SW480 (cell line): ENCODE data around the gene TSPYL6.
A peak's percentile ranks its signal among the peaks of the same experiment; 100 is the strongest.
"Not testable (repeated sequence)": the region's sequence is repeated elsewhere in the genome, so short reads cannot be mapped to it uniquely, and the experiment has no call there.

Experiments used
- DNase-seq: peaks from one replicate; pipeline ENCODE4 v3.0.0-alpha.2; 2016; ENCODE audit warnings: low spot score

The TSPYL6 gene

GRCh38 chr2:54256091-54256694 lies at the start of gene TSPYL6:
Gene TSPYL6, minus strand, starts transcription at chr2:54256229. Its CDS starts 78 bp downstream, at chr2:54256151.
- no peak for DNase-seq

GRCh38 chr2:54303631-54304030 lies 47.6 kb upstream of the TSPYL6 start:
- no peak for DNase-seq

DNA sequence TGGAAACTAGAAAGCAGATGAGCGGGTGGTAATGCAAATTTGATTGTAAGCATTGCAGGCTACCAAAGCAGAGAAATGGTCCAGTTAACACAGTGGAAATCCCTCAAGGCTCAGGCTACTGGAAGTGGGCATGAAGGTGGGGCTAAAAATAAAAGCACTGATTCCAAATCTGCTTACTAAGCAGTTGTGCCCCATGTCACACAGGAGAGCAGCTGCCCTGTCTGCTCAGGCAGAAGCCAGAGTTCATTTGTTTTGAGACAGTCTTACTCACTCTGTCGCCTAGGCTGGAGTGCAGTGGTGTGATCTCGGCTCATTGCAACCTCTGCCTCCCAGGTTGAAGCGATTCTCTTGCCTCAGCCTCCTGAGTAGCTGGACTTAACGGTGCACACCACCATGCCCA lies 42.5 kb upstream of the TSPYL6 start:
- DNase-seq: no peak

DNA sequence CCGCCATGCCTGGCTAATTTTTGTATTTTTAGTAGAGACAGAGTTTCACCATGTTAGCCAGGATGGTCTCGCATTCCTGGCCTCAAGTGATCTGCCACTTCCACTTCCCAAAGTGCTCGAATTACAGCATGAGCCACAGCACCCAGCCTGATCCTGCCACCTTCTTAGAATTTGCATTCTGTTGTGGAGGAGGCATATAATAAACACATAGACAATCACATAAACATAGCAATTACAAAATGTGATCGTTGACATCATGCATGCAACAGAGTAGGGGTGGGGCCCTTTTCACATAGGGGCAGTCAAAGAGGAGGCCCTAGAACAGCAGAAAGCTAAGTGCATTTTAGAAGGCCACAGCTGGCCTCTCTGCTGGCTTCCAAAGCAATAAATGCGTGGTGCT lies 39.9 kb upstream of the TSPYL6 start:
- DNase-seq: no peak

DNA sequence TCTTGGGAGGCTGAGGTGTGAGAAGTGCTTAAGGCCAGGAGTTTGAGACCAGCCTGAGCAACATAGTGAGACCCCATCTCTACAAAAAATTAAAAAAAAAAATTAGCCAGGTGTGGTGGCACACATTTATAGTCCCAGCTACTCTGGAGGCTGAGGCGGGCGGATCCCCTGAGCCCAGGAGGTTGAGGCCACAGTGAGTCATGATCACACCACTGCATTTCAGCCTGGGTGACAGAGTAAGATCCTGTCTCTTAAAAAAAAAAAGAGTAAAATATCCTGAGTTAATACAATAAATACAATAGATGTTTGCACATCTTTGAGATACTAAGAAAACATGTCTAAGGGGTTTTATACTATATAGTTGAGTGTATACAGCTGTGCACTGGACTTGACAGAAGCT lies 38.6 kb upstream of the TSPYL6 start:
- DNase-seq: not testable (repeated sequence)

- no peak for DNase-seq
Observed at GRCh38 chr2:54290356-54291025, 34.5 kb upstream of the TSPYL6 start.

- DNase-seq: no peak
Observed at GRCh38 chr2:54289917-54290316, 33.9 kb upstream of the TSPYL6 start.

- DNase-seq: no peak
Observed at GRCh38 chr2:54287532-54287931, 31.5 kb upstream of the TSPYL6 start.

DNA sequence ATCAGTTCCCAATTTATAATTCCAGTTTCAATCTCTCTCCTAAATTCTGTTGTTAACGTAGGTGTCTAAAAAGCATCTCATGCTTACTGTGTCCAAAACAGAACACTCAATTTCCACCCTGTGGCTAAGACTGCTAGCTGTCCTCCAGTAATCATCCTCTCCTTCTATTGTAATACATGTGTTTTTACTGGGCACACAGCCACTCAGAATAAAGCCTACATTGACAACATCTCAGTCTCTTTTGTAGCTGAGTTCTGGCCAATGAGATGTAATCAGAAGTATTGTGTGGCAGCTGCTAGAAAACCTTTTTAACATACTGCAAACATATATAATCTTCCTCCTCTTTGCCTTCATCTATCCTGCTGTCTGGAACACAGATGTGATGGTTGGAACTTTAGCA lies 29.4 kb upstream of the TSPYL6 start:
- DNase-seq: no peak

GRCh38 chr2:54284826-54285225 lies 28.8 kb upstream of the TSPYL6 start:
- no peak for DNase-seq

DNA sequence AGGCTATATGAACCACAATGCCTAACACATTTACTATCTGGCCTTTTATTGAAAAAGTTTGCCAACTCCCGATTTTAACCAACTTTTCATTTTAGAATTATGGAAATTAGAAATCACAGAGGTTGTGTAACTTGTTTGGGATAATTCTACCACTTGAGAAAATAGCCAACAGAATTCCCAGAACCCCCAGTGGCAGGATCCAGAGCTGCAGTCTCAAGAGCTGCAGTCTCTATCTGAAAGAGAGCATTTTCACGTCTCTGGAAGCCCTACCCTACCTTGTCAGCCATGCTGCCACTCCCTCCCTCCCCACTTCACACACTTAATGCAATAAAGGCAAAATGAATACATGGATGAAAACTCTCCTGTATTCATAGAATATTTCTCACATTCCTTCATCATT lies 23.4 kb upstream of the TSPYL6 start:
- no peak for DNase-seq

DNA sequence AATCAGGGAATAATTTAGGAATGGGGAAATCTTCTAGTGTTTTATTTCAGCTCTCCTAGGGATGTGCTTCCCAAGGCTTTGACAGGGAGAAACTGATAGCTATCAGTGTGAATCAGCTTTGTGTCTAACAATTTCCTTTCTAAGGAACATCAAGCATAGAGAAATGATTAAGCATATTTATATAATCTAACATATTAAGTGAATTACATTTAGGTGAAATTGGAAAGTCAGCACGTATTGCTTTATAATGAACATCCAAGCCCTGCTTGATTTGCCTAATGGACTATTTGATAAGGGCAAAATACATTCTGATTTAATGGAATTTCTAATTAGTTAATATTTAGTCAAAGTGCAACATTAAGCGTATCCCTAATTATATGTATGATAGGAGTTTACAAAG lies 19.5 kb upstream of the TSPYL6 start:
- DNase-seq: no peak

DNA sequence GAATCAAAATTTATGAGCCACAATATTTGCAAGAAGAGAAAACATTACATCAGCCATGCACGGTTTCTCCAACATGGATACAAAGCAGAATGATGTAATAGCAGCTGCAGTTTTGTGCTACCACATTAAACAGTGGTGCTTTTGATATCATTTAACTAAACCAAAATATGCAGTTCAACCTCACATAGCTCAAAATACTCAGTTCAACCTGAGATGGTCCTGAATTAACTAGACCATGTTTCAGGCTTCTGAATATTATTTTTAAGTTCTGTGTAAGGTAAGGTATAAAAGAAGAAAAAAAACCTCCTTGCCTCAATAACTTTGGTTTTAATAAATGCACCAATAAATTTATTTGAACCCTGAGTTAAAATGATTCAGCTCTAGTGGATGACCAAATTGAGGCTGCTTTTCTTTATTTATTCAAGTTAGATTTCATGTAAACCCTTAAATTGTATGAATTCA lies 18.8 kb upstream of the TSPYL6 start:
- DNase-seq: peak; percentile 82

DNA sequence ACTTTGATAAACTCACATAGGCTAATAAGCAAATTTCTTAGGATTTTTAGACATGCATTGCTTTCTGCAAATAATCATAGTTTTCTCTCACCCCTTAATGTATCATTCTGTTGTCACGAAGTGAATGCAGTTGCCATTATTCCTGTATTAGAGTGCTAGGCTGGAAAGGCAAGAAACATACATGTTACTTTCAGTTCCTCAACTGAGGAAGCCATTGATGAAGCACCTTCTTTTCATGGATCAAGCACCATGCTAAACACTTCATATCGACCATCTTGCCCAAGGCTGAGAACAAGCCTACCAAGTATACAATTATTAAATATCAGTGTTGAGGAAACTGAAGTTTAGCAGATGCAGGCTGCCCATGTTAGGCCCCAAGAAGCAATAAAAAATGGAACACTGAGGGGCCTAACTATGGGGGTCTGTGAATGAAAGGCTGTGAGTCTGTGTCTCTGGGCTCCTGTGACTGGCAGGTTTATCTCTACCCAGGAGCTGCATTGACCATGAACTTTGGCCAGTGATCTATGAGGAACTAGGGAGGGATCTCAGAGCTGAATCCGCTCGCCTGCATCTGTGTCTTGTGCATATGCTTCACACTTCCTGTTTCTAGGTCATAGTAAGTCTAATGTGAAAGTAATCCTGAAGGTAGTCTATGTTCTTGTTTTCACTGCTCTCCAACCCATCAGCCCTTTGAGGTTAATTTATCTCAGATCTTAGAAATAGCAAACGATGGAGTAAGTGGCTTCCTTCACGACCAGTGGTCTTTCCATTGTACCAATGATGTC lies 16.0 kb upstream of the TSPYL6 start:
- no peak for DNase-seq

- no peak for DNase-seq
Observed at GRCh38 chr2:54271189-54271588, 15.2 kb upstream of the TSPYL6 start.

GRCh38 chr2:54267577-54267976 lies 11.5 kb upstream of the TSPYL6 start:
- no peak for DNase-seq

DNA sequence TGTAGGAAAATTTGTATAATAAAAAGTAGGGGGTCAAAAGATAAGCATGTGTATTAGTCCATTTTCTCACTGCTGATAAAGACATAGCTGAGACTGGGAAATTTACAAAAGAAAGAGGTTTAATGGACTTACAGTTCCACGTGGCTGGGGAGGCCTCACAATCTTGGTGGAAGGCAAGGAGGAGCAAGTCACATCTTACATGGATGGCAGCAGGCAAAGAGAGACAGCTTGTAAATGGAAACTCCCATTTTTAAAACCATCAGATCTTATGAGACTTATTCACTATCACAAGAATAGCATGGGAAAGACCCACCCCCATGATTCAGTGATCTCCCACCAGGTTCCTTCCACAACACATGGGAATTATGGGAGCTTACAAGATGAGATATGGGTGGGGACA lies 9.1 kb upstream of the TSPYL6 start:
- DNase-seq: not testable (repeated sequence)

DNA sequence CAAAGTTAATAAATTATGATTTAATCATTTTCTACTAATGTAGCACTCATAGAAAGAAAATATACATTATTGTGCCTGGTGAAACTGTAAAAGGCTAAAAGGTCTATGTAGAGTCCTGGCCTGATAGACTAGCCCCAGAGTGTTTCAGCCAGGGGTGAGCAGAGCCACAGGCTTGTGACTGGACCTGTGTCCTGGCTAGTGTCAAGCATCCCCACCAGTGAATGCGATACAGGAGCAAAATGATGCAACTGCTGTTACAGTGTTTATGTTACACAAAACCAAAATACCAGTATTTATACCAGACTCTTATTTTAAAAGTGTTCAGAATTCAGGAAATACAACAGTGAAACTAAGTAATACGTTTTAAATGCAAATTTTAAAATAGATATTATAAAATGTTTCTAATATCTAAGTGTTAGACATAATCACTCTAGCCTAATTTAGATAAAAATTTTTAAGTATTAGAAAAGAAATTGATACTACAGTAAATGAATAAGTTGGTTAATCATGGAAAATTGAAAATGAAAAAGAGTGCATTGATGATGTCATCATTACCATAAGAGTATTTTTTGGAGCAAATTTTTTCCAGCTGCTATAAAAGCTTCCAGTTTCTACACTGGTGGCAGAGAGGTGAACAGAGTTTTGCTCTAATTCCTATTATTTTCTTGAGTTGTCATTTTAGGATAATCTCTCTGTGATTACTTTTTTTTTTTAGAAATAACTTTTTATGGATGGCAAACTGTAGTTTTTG lies 6.2 kb upstream of the TSPYL6 start:
- DNase-seq: no peak

GRCh38 chr2:54261537-54261936 lies 5.5 kb upstream of the TSPYL6 start:
- no peak for DNase-seq

GRCh38 chr2:54260241-54260595 lies 4.2 kb upstream of the TSPYL6 start:
- no peak for DNase-seq

DNA sequence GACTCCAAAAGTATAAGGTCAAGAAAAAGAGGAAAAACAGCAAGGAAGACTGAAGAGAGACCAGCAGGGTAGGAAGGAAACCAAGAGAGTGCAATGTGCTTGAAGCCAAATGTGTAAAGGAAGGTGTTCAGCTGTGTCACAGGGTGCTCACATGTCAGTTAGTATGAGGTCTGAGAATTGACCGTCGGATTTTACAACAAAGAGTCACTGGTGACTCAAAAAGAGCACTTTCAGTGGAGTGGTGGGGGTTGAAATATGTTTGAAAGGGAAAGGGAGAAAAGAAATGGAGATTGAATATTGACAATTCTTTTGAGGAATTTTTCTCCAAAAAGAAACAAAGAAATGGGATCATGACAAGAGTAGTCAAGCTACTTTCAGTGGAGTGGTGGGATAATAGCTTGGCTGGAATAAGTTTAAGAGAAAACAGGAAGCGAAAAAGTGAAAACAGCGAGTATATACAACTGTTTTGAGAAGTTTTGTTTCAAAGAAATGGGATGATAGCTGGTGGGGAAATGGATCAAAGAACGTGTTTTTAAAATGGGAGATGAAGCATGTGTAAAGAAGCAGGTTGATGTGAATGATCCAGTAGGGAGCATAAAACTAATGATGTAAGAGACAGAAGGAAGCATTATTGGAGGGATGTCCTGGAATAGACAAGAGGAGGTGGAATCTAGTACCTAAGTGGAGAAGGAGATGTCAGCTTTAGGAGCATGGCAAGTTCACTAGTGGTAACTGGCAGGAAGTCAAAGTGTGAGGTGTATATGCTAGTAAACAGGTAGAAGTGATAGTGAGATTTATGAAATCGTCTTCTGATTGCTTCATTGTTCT lies 3.6 kb upstream of the TSPYL6 start:
- DNase-seq: no peak

DNA sequence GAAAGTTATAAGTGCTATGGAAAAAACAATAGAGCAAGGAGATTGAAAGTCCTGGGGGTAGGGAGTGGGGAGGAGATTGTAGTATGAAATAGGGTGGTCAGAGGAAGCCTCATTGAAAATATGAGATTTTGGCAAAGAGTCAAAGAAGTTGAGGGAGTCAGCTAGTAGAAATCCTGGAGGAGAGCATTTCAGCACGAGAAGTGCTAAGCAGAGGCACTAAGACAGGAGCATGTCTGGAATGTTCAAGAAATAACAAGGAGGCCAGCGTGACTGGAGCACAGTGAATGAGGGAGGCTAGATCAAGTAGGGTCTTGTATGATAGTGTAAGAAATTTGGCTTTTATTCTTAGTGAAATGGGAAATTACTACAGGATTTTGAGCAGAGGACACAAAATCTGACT lies 2.1 kb upstream of the TSPYL6 start:
- no peak for DNase-seq
